Inferior parietal cortex (tissue), 1 donor: ENCODE data around the gene LRP11.
"Not testable (repeated sequence)": the region's sequence is repeated elsewhere in the genome, so short reads cannot be mapped to it uniquely, and the experiment has no call there.

Experiments used
- DNase-seq: peaks from one replicate; pipeline ENCODE4 v3.0.0-alpha.2; 2016; ENCODE audit errors: extremely low spot score

Gene LRP11

DNA sequence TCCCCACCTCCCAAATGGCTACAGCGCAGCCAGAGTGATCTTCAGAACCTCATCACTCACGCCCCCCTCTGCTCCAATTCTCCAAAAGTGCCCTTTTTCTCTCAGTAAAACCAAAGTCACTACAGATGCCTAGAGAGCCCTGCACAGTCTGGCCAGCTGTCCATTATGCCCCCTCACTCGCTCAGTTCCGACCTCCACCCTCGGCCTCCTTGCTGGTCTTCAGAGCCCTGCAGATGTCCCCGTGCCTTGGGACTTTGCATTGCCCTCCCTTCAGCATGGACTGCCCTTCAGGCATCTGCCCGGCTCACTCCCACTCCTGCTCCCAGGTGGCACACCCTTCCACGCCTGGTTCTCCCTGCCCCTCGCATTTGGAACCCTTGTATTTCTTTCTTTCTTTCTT lies 34.8 kb upstream of the LRP11 start:
- DNase-seq: no peak

DNA sequence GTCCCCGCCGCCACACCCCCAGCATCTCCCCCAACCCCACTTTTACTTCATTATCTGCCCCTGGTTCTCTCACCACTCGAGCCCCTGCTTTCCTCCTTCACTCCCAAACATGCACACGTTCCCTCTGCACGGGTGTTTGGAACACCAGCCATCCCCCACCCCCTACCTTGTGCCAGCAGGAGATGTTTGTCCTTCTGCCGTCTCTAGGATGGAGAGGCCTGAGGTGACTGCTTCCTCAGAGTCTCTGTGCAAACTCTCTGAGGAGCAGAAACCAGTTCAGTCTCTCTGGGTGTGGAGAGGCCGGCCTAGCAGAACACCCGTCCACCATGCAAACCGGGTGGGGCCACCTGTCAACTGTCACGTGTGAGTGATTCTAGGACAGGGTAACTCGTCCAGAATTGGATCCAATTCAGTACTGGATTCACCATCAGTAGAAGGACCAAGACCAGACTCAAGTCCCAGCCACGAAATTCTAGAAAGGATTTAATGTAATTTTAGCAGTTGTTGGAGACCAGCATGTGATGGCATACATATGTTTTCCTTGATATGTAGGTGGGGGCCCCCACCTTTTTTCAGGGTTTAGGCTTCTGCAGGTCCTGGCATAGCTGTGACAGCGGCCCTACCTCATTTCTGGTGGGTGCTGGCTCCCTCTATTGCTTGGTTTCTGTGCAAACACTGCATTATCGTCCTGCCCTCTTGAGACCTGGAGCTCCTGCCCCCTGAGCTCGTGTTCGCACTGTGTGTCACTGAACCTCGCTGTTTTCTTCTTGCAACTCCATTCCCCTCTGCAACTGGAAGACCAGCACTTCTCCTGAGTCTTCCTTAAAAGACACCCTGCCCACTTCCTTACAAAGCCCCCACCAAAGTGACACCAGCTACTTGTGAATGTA lies 33.9 kb upstream of the LRP11 start, which contains the start of gene RAET1E:
Gene RAET1E (minus strand): TSS at position 259 of the 890 bp plus-strand sequence. CDS start 7,212 bp downstream, outside the sequence.
- no peak for DNase-seq

DNA sequence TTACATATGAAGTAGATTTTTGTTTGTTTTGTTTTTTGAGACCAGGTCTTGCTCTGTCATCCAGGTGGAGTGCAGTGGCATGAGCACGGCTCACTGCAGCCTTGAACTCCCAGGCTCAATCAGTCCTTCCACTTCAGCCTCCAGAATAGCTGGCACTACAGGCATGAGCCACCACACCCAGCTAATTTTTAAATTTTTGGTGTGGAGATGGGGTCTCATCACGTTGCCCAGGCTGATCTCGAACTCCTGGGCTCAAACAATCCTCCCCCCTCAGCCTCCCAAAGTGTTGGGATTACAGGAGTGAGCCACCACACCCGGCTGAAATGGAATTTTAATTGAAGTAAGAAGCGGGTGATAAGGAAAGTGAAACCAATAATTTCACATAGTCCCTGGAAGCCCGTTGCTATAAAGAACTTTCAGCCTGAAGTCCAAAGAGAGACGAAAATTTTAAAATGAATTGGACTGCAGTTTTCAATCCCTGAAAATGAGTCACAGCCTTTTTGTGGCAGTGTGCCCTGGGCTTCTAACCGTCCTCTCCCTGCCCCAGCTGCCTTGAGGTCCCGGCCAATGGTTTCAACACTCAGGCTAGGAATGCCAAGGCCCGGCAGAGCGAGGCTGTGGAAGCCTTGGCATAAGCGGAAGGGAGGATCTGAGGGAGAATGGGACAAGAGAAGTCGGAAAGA lies 33.0 kb upstream of the LRP11 start:
- DNase-seq: peak; percentile 8

DNA sequence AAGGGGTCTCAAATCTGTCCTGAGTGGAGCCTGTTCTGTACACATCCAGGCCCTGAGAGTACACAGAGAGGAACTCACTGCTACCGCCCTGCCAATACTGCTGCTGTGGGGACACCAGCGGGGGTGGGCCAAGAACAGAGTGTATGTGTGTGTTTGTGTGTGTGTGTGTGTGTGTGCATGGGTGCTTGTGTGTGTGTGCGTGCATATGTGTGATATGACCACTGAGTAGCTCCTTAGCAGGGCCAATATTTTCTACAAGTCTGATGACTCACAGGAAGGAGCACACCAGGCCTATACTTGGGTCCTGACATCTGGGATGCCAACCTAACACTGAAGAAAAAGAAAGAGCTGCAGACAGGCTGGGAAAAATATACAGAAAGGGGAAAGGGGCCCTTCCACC lies 32.3 kb upstream of the LRP11 start:
- DNase-seq: no peak

DNA sequence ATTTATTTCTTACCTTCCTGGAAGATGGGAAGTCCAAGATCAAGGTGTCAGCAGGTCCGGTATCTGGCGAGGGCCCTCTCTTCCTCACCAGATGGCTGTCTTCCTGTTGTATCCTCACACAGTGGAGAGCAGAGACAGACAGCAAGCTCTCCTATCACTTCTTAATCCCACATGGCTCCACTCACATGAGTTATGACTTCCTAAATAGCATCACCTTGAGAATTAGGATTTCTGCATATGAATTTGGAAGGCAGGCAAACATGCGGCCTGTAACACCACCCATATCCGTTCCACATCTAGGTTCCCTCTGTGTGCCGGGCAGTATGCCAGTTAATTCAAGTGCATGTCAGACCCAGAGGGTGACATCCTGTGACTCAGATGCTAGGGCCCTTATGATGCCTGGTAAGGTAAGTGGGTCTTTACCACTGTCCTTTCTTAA lies 31.7 kb upstream of the LRP11 start:
- no peak for DNase-seq

DNA sequence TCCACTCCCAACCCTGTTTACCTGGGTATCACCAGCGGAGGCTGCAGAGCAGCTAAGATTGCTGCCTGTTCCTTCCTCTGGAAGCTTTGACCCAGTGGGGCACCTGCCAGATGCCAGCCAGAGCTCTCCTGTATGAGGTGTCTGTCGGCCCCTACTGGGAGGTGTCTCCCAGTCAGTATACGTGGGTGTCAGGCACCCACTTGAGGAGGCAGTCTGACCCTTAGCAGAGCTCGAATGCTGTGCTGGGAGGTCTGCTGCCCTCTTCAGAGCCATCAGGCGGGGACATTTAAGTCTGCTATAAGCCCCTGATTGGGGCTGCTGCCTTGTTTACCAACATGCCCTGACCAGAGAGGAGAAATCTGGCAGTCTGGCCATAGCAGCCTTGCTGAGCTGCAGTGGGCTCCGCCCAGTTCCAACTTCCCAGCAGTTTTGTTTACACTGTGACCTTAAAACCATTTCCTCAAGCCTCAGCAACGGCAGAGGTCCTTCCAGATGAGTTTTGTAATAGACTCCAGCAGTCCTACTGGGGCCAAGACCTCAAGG lies 31.0 kb upstream of the LRP11 start:
- DNase-seq: peak; percentile 3

DNA sequence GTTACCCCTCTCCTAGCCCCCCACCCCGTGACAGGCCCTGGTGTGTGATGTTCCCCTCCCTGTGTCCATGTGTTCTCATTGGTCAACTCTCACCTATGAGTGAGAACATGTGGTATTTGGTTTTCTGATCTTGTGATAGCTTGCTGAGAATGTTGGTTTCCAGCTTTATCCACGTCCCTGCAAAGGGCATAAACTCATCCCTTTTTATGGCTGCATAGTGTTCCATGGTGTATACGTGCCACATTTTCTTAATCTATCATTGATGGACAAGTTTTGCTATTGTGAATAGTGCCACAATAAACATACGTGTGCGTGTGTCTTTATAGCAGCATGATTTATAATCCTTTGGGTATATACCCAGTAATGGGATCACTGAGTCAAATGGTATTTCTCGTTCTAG lies 27.7 kb upstream of the LRP11 start:
- DNase-seq: not testable (repeated sequence)

DNA sequence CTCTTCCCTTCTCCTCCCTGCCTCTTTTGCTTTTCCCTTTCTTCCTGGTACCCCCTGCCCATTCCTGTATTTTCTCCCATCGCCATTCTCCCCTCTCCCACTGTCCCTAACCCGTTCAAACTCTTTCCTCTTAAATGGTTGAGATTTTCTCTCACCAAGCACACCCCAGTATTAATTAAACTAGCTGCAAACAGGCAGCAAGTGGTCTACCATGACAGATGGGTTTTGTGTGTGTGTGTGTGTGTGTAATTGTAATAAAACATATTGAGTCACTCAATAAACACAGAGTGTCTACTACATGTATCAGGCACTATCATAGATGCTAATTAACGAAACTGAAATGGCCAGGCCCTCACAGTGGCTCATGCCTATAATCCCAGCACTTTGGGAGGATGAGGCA lies 27.1 kb upstream of the LRP11 start:
- no peak for DNase-seq

DNA sequence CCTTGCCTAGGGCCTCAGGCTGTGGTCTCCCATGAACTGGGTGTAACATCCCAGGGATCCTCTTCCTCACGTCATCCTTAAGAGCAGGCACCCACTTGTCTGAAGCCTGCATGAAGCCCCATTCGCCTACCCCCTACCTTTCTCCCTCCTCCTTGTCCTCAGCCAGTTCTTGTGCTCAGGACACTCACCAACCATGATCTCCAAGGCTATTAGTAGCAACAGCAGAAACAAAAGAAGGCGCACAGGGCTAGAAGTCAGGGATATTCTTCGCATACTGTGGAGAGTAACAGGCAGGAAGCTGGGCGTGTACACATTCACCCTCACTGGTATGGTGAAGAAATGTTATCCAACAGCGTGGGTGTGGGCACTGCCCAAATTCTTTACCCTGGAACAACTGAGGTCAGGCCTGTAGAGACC lies 26.5 kb upstream of the LRP11 start:
- DNase-seq: no peak

DNA sequence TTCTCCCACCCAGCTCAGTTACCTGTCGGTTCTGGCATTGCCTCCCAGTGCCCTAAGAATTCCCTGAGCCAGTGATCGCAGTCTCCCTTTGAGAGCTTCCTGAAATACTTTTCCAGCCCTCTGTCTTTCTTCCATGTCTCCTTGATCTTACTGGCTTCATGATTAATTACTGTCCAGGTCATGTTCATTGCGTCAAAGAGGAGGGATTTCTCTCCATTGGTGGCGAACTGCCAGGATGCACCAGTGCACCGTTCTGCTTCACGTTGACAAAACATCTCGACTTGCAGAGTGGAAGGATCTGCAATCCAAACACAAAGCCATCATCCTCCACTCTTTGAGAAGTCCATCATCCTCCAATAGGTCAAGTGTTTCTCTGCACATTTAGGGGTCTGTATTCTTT lies 25.2 kb upstream of the LRP11 start:
- no peak for DNase-seq

DNA sequence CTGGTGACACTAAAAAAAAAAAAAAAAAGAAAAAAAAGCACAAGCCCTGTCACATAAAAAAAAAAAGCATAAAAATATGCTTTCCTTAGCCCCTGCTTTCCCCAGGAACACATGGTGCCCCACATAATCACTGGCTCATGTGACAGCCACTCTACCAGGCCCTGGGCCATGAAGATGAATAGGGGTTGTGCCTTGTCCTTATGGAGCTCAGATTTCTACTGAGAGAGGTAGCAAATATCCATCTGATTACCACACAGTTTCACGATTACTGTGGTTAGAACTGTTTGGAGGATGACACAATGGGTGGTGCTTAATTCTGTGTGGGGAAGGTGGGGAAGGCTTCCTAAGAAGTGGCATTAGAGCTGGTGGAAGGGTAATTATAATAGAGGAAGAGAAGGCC lies 24.5 kb upstream of the LRP11 start:
- DNase-seq: no peak

DNA sequence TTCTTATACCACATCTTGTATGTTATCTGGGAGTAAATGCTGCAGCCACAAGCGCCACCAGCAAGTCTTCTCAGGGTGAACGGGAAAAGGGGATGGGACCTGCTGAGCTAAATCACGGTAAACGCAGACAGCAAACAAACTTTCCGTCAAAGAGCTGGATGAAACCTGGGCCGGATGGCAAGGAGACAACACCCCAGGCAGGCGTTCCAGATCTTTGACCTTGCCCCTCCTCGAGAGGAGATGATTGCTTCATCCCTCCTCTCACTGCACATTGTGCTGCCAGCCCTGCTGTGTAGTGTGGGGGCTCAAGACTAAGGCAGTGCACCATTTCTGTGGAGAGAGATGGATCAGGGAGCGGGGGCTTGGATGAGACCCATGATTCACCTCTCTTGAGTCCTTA lies 23.9 kb upstream of the LRP11 start:
- no peak for DNase-seq

DNA sequence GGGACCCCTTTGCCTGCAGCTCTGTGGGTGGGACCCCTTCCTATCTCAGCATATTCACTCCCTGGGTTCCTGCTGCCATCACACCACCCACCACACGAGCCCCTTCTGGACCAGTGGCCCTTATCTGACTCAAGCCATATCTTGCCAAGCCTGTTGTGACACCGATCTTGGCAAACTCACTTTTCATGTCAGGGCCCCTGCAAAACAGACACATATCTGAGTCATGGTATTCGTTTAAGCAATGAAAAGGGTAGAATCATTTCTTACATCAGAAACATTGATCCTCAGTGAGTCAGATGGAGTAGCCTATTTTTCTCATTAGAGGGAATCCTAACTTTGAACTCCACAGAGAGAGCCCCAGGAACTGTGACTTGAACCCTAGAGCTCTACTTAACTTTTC lies 23.2 kb upstream of the LRP11 start:
- no peak for DNase-seq

DNA sequence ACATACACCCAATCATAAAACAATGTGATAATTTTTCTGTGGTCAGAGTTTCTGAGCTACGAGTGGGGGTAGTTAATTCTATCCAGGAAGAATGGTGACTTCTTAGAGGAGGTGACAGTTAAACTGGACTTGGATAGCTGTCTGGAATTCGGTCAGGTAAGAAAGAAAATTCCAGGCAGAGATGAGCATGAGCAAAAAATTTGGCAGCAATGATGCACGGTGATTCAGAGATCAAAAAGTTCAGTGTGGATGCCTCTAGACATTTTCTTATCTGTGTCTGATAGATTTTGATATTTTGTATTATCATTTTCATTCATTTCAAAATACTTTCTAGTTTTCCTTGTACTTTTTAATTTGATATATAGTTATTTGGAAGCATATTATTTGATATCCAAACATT lies 21.7 kb upstream of the LRP11 start:
- no peak for DNase-seq

DNA sequence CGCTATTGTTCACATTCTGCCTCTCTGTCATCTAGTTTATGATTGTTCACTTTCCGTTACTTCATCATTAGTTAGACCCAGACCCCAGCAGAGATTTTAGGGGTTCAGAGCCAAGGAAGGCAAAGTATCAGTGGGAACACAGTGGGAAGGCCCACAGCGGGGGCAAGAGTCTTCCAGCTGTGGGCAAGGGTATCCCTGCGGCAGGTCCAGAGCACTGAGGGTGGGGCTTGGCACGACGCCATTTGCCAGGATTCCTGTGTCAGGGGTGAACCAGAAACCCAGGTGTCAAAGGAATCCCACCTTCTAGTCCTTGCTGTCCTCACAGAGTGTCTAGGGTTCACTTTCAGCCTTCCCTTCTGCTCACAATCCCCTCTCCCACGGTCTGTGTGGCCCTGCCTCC lies 20.5 kb upstream of the LRP11 start:
- DNase-seq: no peak

DNA sequence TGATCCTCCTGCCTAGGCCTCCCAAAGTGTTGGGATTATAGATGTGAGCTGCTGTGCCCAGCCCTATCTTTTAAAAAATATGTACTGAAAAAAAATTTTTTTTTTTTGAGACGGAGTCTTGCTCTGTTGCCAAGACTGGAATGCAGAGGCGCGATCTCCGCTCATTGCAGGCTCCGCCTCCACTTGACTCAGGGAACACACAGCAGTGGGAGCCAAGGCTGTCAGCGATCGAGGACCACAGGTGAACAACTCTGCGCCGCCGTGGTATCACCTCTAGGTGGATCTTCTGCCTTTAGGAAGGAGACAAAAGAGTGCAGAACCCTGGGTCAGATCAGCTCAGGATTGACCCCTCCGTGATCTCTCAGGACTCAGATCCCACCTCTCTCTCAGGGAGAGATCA lies 20.1 kb upstream of the LRP11 start:
- no peak for DNase-seq

DNA sequence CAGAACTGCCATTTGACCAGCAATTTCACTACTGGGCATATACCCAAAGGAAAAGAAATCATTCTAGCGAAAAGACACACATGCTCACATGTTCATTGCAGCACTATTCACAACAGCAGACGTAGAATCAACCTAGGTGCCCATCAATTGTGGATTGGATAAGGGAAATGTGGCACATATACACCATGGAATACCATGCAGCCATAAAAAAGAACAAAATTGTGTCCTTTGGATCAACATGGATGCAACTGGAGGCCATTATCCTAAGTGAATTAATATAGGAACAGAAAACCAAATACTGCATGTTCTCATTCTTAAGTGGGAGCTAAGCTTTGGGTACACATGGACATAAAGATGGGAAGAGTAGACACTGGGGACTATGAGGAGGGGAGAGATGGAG lies 17.7 kb upstream of the LRP11 start:
- DNase-seq: no peak

DNA sequence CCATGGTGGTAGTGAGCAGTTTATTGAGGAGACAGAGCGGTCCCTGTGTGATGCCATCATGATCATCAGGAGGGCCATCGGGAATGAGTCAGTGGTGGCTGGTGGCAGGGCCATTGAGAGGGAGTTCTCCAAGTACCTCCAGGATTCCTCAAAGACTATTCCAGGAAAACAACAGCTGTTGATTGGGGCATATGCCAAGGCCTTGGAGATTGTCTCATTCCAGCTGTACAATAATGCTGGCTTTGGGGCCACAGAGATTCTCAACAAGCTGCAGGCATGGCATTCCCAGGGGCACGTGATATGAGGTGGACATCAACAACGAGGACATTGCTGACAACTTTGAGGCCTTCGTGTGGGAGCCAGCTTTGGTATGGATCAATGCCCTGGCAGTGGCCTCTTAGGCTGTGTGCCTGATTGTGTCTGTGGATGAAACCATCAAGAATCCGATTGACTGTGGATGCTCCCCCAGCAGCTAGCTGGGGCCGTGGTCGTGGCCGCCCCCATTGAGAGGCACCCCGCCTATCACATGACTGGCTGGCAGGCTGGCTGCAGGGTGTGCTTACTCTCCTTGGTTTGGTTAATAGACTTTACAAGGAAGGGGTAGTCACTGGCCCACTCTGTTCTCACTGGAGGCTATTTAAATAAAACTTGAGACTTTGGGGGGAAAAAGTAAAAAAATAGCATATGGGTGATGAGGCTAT lies 17.1 kb upstream of the LRP11 start:
- no peak for DNase-seq

DNA sequence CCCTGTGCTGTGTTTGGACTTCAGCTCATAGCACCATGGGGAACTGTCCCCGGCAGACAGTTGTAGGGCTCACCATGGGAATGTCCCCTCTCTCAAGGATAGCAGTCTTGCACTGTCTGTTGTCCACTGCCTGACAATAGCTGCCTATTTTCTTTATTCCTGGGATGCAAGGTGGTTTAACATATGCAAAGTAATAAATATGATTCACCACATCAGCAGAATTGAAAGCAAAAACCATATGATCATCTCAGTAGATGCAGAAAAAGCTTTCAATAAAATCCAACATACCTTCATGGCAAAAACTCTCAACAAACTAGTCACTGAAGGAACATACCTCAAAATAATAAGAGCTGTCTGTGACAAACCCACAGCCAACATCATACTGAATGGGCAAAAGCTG lies 13.5 kb upstream of the LRP11 start:
- no peak for DNase-seq

DNA sequence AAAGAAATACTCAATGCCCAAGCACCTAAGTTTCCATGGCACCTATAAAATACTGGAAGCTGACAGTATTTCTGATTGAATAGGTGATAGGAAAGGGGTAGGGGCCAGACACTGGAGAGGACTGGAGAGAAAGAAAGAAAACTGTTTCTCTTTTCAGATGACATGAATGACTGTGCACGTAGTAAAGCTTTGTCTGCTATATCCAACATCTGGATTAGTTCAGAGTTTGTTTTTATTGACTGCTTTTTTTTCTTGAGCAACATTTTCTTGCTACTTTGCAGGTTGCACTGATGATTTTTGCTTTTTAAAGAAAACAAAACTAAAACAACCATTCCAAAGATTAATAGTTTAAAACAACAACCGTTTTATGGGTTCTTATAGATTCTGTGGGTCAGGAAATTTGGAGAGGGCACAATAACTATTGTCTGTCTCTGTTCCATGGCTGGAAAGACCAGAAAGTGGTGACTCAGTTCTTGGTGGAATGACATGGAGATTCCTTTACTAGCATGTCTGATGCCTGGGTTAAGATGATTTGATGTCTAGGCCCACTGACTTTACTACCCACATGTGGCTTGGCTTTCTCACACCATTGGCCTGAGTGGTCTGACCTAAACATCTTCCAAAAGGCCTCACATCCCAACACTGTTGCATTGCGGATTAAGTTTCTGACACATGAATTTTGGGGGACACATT lies 12.2 kb upstream of the LRP11 start:
- no peak for DNase-seq

DNA sequence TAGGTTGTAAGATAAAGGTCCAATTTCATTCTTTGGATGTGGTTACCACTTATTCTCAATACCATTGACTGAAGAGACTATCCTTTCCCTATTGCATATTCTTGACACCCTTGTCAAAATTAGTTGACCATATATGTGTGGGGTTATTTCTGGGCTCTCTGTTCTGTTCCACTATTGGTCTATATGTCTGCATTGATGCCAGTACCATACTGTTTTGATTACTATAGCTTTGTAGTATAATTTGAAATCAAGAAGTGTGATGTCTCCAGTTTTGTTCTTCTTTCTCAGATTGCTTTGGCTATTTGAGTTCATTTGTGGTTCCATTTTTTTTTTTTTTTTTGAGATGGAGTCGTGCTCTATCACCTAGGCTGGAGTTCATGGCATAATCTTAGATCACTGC lies 8.1 kb upstream of the LRP11 start:
- DNase-seq: no peak

DNA sequence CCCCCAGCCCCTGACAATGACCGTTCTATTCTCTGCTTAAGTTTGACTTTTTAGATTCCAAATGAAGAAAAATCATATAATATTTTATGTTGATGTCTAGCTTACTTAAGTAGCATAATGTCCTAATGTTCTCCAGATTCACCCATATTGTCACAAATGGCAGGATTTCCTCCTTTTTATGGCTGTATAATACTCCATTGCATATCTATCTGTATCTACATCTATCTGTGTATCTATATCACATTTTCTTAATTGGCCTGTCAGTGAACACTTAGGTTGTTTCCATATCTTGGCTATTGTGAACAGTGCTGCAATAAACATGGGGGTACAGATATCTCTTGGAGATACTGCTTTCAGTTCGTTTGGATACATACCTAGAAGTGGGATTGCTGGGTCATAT lies 7.0 kb upstream of the LRP11 start:
- DNase-seq: no peak
